Medulla oblongata (tissue), 1 donor: ENCODE results near the gene FBXL17.

Source experiments
- DNase-seq: peaks from one replicate; pipeline ENCODE4 v3.0.0-alpha.2; 2015; ENCODE audit errors: extremely low spot score

Gene FBXL17

GRCh38 chr5:107916731-107917725 is 464.9 kb downstream of the FBXL17 start:
- no peak for DNase-seq

- DNase-seq: no peak
These were observed 466.6 kb downstream of the FBXL17 start for GRCh38 chr5:107915176-107915812.

- DNase-seq: no peak
These were observed 468.4 kb downstream of the FBXL17 start for GRCh38 chr5:107913494-107913893.

GRCh38 chr5:107900721-107901120 is 481.2 kb downstream of the FBXL17 start:
- DNase-seq: no peak

- no peak for DNase-seq
These were observed 487.5 kb downstream of the FBXL17 start for GRCh38 chr5:107894361-107894760.

GRCh38 chr5:107893642-107894041 is 488.3 kb downstream of the FBXL17 start:
- peak; percentile 16 for DNase-seq

GRCh38 chr5:107889387-107889786 is 492.5 kb downstream of the FBXL17 start:
- DNase-seq: no peak

GRCh38 chr5:107888541-107888940 is 493.4 kb downstream of the FBXL17 start:
- DNase-seq: no peak

- no peak for DNase-seq
These were observed 494.5 kb downstream of the FBXL17 start for GRCh38 chr5:107887166-107887943.

- no peak for DNase-seq
These were observed 496.3 kb downstream of the FBXL17 start for GRCh38 chr5:107885601-107886000.

- DNase-seq: no peak
These were observed 497.0 kb downstream of the FBXL17 start for GRCh38 chr5:107884871-107885270.

- peak; percentile 44 for DNase-seq
These were observed 503.2 kb downstream of the FBXL17 start for GRCh38 chr5:107878661-107879060.

- DNase-seq: no peak
These were observed 505.0 kb downstream of the FBXL17 start for GRCh38 chr5:107876906-107877305.

- no peak for DNase-seq
These were observed 505.6 kb downstream of the FBXL17 start for GRCh38 chr5:107876261-107876660.

- DNase-seq: no peak
These were observed 506.1 kb downstream of the FBXL17 start for GRCh38 chr5:107875833-107876232.

GRCh38 chr5:107874795-107875194 is 507.1 kb downstream of the FBXL17 start:
- no peak for DNase-seq

GRCh38 chr5:107873877-107874276 is 508.0 kb downstream of the FBXL17 start:
- no peak for DNase-seq

- no peak for DNase-seq
These were observed 510.9 kb downstream of the FBXL17 start for GRCh38 chr5:107871023-107871422.

- DNase-seq: no peak
These were observed 512.3 kb downstream of the FBXL17 start for GRCh38 chr5:107869438-107870115.

- no peak for DNase-seq
These were observed 513.1 kb downstream of the FBXL17 start for GRCh38 chr5:107868650-107869409.

- DNase-seq: no peak
These were observed 514.6 kb downstream of the FBXL17 start for GRCh38 chr5:107867266-107867665.
